BE2C (cell line): ENCODE measurements around the gene ABLIM2.

Experiments used
- DNase-seq: peaks from one replicate; pipeline ENCODE4 v3.0.0-alpha.2; 2020
- H3K27me3 ChIP-seq: fragments of 250-450 bp; sonication (Bioruptor Pico); 2 replicates; pipeline ENCODE4 v1.5.1; 2020; ENCODE audit warnings: mild to moderate bottlenecking
- H3K36me3 ChIP-seq: fragments of 250-450 bp; sonication (Bioruptor Pico); 2 replicates; pipeline ENCODE4 v1.5.1; 2020; ENCODE audit warnings: mild to moderate bottlenecking
- H3K4me1 ChIP-seq: fragments of 250-450 bp; sonication (Bioruptor Pico); 2 replicates; pipeline ENCODE4 v1.5.1; 2020
- H3K4me3 ChIP-seq: 2 replicates; pipeline ENCODE4 v1.5.1; 2011; ENCODE audit warnings: low read depth, low read length
- H3K9me3 ChIP-seq: fragments of 250-450 bp; sonication (Bioruptor Pico); 2 replicates; pipeline ENCODE4 v1.5.1; 2020
- CTCF ChIP-seq: IDR thresholded peaks from 2 replicates; pipeline ENCODE4 v1.5.1; 2012; ENCODE audit warnings: mild to moderate bottlenecking, low read depth, low read length

Gene ABLIM2

GRCh38 chr4:8130346-8131066 is 28.1 kb downstream of the ABLIM2 start:
- Histone ChIP-seq H3K27me3 (no peaks in the 10 kb centered on the region), H3K4me1 (peaks cover 3% of the 10 kb centered on the region; the same call in 1 of the 2 replicates)

GRCh38 chr4:8129785-8130184 is 28.8 kb downstream of the ABLIM2 start:
- Histone ChIP-seq H3K4me3 (no peak overlapping the region), H3K4me1 (peaks cover 3% of the 10 kb centered on the region; the same call in 1 of the 2 replicates), H3K36me3 (no peaks in the 10 kb centered on the region), H3K27me3 (no peaks in the 10 kb centered on the region), H3K9me3 (no peaks in the 10 kb centered on the region)
- no peak for TF ChIP-seq CTCF
- DNase-seq, result no peak

More at GRCh38 chr4:8130346-8131066, 28.1 kb downstream of the ABLIM2 start:
- Histone ChIP-seq H3K4me3 (no peak overlapping the region), H3K36me3 (no peaks in the 10 kb centered on the region), H3K9me3 (no peaks in the 10 kb centered on the region)
- no peak for DNase-seq
- TF ChIP-seq CTCF, result no peak

GRCh38 chr4:8129136-8129535 is 29.5 kb downstream of the ABLIM2 start:
- DNase-seq, result no peak
- H3K4me1 ChIP-seq, result peaks cover 3% of the 10 kb centered on the region; the same call in 1 of the 2 replicates
- no peak for TF ChIP-seq CTCF
- H3K27me3 ChIP-seq, result no peaks in the 10 kb centered on the region
- no peaks in the 10 kb centered on the region for H3K36me3 ChIP-seq
- H3K9me3 ChIP-seq, result no peaks in the 10 kb centered on the region
- no peak overlapping the region for H3K4me3 ChIP-seq

- no peaks in the 10 kb centered on the region for H3K36me3 ChIP-seq
- no peaks in the 10 kb centered on the region for H3K27me3 ChIP-seq
- peaks cover 6% of the 10 kb centered on the region for H3K4me1 ChIP-seq
- no peak for DNase-seq
- no peak for TF ChIP-seq CTCF
- no peak overlapping the region for H3K4me3 ChIP-seq
- H3K9me3 ChIP-seq, result no peaks in the 10 kb centered on the region
Observed at GRCh38 chr4:8128100-8128856, 30.3 kb downstream of the ABLIM2 start.

GRCh38 chr4:8127051-8127826 is 31.4 kb downstream of the ABLIM2 start:
- Histone ChIP-seq H3K36me3 (no peaks in the 10 kb centered on the region), H3K27me3 (no peaks in the 10 kb centered on the region), H3K4me3 (no peak overlapping the region), H3K4me1 (peaks cover 6% of the 10 kb centered on the region), H3K9me3 (no peaks in the 10 kb centered on the region)
- DNase-seq, result no peak
- no peak for TF ChIP-seq CTCF
